Measurements from ENCODE around the gene FAM3D. TPM values are rescaled to one million over a fixed set of nuclear protein-coding genes. Genes with fewer than 3 reads are reported as not detected.

FAM3D gene, protein sequence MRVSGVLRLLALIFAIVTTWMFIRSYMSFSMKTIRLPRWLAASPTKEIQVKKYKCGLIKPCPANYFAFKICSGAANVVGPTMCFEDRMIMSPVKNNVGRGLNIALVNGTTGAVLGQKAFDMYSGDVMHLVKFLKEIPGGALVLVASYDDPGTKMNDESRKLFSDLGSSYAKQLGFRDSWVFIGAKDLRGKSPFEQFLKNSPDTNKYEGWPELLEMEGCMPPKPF
- total RNA-seq, result 0.72 and 4.5 TPM in 2 replicates

DNA sequence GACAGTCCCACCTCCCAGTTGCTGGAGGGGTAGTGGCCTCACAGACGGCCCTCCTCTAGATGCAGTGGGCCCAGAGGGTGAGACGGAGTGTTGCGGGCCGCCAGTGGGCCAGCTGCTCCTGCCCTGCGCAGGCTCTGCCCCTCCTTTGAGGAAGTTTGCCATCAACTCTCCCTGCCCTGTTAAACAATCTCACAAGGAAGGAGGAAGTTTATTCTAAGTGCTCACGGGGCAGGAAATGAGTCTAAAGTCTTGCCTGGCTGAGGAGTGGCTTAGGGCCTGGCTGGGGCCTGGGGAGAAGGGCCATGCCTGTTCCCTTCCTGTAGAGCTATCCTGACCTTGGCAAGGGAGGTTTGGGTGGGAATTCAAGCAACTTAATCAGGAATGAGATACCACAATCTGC is at the start of gene FAM3D:
TSS of gene FAM3D (minus strand) at position 92 of the 400 bp plus-strand sequence. CDS start 11,211 bp downstream, outside the sequence.

Other genes starting within 250 kb of the FAM3D start
- gene PDHB, start 232.9 kb downstream of the FAM3D start, total RNA-seq, result 40.5 and 60.2 TPM in 2 replicates
- gene KCTD6, start 174.7 kb downstream of the FAM3D start, total RNA-seq, result 3.4 and 4.9 TPM in 2 replicates
- under 0.01 TPM in 1 of 2 replicates, not detected in the other for gene ACOX2, start 129.6 kb downstream of the FAM3D start, total RNA-seq
- gene FAM107A, start 89.4 kb downstream of the FAM3D start, total RNA-seq, result 0.24 TPM in 1 of 2 replicates, not detected in the other

Data from tracheal epithelial cell (primary cell).